ENCODE data around the gene VARS1. TPM values are rescaled to one million over a fixed set of nuclear protein-coding genes. Genes with fewer than 3 reads are reported as not detected.
"Not testable (repeated sequence)": the region's sequence is repeated elsewhere in the genome, so short reads cannot be mapped to it uniquely, and the experiment has no call there.

The VARS1 gene
- total and polyA plus RNA-seq, 3 donors from 2014 or later = 94.8 to 156 (median 131) TPM

GRCh38 chr6:31826793-31827285 is 31.3 kb upstream of the VARS1 start:
- intact Hi-C loops (cut with DNase I; ENCODE audit: low total_unique reads) = no loop called here
- 1% methylated on average over 13 of the region's 13 CpGs for WGBS, 2 donors
- TF ChIP-seq CTCF (IDR thresholded peaks at IDR 0.05) (peak in 1 of 3 experiments; percentile 7), POLR2A (IDR thresholded peaks at IDR 0.05) (peak; percentile 81)
- no peaks in the 10 kb centered on the region for H3K27me3 ChIP-seq
- no peaks in the 10 kb centered on the region for H3K9me3 ChIP-seq
- peaks cover 25% of the 10 kb centered on the region for H3K4me1 ChIP-seq
- H3K4me3 ChIP-seq = peak overlapping the region; percentile 55 to 69
- DNase-seq = peak; percentile 91
- H3K36me3 ChIP-seq (ENCODE audit: low read depth, missing control alignments) = no peaks in the 10 kb centered on the region
- H3K27ac ChIP-seq = peak overlapping the region; percentile 96 to 99

- no peaks in the 10 kb centered on the region for H3K36me3 ChIP-seq (ENCODE audit: low read depth, missing control alignments)
- no peaks in the 10 kb centered on the region for H3K9me3 ChIP-seq
- H3K27me3 ChIP-seq = no peaks in the 10 kb centered on the region
- peaks cover 25% of the 10 kb centered on the region for H3K4me1 ChIP-seq
- intact Hi-C loops (cut with DNase I; ENCODE audit: low total_unique reads) = no loop called here
- WGBS, 2 donors = 44 to 66% methylated on average over 4 of the region's 4 CpGs
- DNase-seq = no peak
- peak overlapping the region; percentile 96 to 99 for H3K27ac ChIP-seq
- no peak overlapping the region for H3K4me3 ChIP-seq
- TF ChIP-seq POLR2A (IDR thresholded peaks at IDR 0.05) = no peak
- no peak for TF ChIP-seq CTCF (IDR thresholded peaks at IDR 0.05)
Observed at GRCh38 chr6:31825553-31825952, 30.0 kb upstream of the VARS1 start.

GRCh38 chr6:31823592-31824196 is 28.1 kb upstream of the VARS1 start:
- Histone ChIP-seq H3K27ac (peak overlapping the region; percentile 99 to 100), H3K4me1 (peaks cover 28% of the 10 kb centered on the region)
- intact Hi-C loops (cut with DNase I; ENCODE audit: low total_unique reads); H3K4me3 ChIP-seq; H3K9me3 ChIP-seq; DNase-seq; H3K36me3 ChIP-seq (ENCODE audit: low read depth, missing control alignments); H3K27me3 ChIP-seq: not testable (repeated sequence)
- WGBS, 2 donors = 87 to 88% methylated on average over 9 of the region's 9 CpGs

- Histone ChIP-seq H3K27me3 (no peaks in the 10 kb centered on the region), H3K27ac (peak overlapping the region; percentile 99 to 100), H3K4me3 (peak overlapping the region; percentile 53 to 75), H3K36me3 (ENCODE audit: low read depth, missing control alignments) (no peaks in the 10 kb centered on the region), H3K9me3 (no peaks in the 10 kb centered on the region), H3K4me1 (peaks cover 28% of the 10 kb centered on the region)
- 0% methylated on average over 25 of the region's 25 CpGs for WGBS, 2 donors
- TF ChIP-seq CTCF (IDR thresholded peaks at IDR 0.05) = no peak
- peak; percentile 85 for TF ChIP-seq POLR2A (IDR thresholded peaks at IDR 0.05)
- DNase-seq = peak; percentile 89
- intact Hi-C loops (cut with DNase I; ENCODE audit: low total_unique reads) = no loop called here
Observed at GRCh38 chr6:31822036-31822821, 26.7 kb upstream of the VARS1 start.

- Histone ChIP-seq H3K9me3 (no peaks in the 10 kb centered on the region), H3K27me3 (no peaks in the 10 kb centered on the region), H3K36me3 (ENCODE audit: low read depth, missing control alignments) (no peaks in the 10 kb centered on the region), H3K4me3 (peak overlapping the region; percentile 53 to 75), H3K4me1 (peaks cover 26% of the 10 kb centered on the region), H3K27ac (peak overlapping the region; percentile 99 to 100)
- TF ChIP-seq POLR2A (IDR thresholded peaks at IDR 0.05) (no peak), CTCF (IDR thresholded peaks at IDR 0.05) (no peak)
- intact Hi-C loops (cut with DNase I; ENCODE audit: low total_unique reads) = no loop called here
- WGBS, 2 donors = 2 to 3% methylated on average over 39 of the region's 39 CpGs
- peak; percentile 77 for DNase-seq
Observed at GRCh38 chr6:31821301-31822035, 25.9 kb upstream of the VARS1 start.

- 80 to 88% methylated on average over 10 of the region's 10 CpGs for WGBS, 2 donors
- not testable (repeated sequence) for H3K27me3 ChIP-seq
Observed at GRCh38 chr6:31820399-31820798, 24.8 kb upstream of the VARS1 start.

More at GRCh38 chr6:31820399-31820798, 24.8 kb upstream of the VARS1 start:
- H3K9me3 ChIP-seq; H3K36me3 ChIP-seq (ENCODE audit: low read depth, missing control alignments); intact Hi-C loops (cut with DNase I; ENCODE audit: low total_unique reads); H3K4me3 ChIP-seq; DNase-seq: not testable (repeated sequence)
- Histone ChIP-seq H3K4me1 (peaks cover 19% of the 10 kb centered on the region), H3K27ac (peak overlapping the region in 1 of 2 donors; percentile 99)

Measured in testis (tissue), 3 donors.